ENCODE data around the gene SMIM12. TPM values are rescaled to one million over a fixed set of nuclear protein-coding genes. Genes with fewer than 3 reads are reported as not detected.

SMIM12 gene
- total and polyA plus RNA-seq, 2 of the 8 experiments (the other 6 are each of a cell fraction or from before 2014, with no cell fraction given): 40.9 to 49.2 TPM

GRCh38 chr1:34856697-34857096 is 2.9 kb downstream of the SMIM12 start (continued):
- TF ChIP-seq CHD7 (IDR thresholded peaks at IDR 0.05; ENCODE audit: insufficient replicate concordance, low read length): no peak
- TF ChIP-seq HDAC6 (IDR thresholded peaks at IDR 0.05; ENCODE audit: low read depth, low read length): no peak
- TF ChIP-seq CHD2 (IDR thresholded peaks at IDR 0.05; ENCODE audit: low read length): no peak
- no peak for TF ChIP-seq TBP (IDR thresholded peaks at IDR 0.05; ENCODE audit: low read depth, low read length)
- no peak for TF ChIP-seq SAP30 (IDR thresholded peaks at IDR 0.05; ENCODE audit: insufficient read depth, insufficient replicate concordance, low read length)
- TF ChIP-seq YY1 (IDR thresholded peaks at IDR 0.05; ENCODE audit: low read depth, low read length): no peak
- TF ChIP-seq SP2 (IDR thresholded peaks at IDR 0.05; ENCODE audit: low read length): no peak
- no peak for TF ChIP-seq CREB1 (IDR thresholded peaks at IDR 0.05)
- TF ChIP-seq GTF2F1 (IDR thresholded peaks at IDR 0.05; ENCODE audit: borderline replicate concordance, low read depth, low read length): no peak
- TF ChIP-seq SRF (IDR thresholded peaks at IDR 0.05; ENCODE audit: low read depth, low read length): no peak
